HG03575 (cell line): ENCODE measurements around the gene ADI1.

Source experiments
- ATAC-seq: cut with Tn5 transposase; IDR thresholded peaks from one replicate; pipeline ENCODE4 v1.9.1; 2021; ENCODE audit not compliant: unreplicated experiment, insufficient number of reproducible peaks, low FRiP score; ENCODE audit errors: extremely low read depth

Gene ADI1

DNA sequence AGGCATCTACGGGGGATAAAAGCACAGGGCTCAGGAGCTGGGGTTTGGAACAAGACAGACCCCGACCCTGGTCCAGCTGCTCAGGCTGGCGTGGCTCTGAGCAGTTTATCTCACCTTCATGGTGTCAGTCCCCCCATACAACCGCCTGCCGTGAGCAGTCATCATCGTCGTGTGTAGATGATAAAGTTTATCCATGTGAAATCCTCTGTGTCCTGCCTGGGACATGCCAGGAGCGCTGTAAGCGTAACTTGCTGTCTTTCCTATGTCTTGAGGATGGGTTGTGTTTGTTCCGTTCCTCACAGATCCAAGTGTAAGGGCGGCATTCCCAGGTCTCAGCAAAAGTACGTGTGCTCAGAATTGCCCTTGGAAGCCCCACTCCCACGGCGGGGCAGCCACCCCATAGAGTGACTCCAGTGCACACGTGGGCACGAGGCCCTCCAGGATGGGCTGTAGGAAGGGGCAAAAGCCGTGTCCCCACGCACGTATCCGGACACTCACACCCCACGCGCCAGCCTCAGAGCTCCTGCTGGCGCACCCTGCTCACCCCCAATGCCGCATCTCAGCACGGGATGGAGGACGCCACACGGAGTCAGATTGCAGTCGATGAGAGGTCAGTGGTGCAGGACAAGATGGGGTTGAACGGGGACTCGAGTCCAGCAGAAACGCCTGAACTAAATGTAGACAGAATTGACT is 50.9 kb downstream of the ADI1 start:
- ATAC-seq: no peak

DNA sequence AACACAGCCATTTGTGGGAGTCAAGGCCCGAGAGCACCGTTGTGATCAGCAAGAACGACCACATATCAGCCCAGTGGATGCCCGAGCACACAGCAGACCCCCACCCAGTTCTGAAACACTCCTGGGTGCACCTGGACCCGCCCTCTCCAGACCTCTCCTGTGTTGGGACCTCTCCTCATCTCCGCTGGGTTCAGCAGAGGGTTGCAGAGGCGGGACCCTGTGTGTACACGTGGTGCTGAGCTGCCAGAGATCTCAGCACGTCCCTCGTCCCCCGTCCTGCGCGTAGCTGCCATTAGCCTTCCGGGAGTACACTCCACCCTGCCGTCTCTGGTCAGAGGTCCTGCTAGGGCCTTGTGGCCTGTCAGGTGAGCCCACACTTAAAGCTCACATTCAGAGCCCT is 51.7 kb downstream of the ADI1 start:
- ATAC-seq: no peak

DNA sequence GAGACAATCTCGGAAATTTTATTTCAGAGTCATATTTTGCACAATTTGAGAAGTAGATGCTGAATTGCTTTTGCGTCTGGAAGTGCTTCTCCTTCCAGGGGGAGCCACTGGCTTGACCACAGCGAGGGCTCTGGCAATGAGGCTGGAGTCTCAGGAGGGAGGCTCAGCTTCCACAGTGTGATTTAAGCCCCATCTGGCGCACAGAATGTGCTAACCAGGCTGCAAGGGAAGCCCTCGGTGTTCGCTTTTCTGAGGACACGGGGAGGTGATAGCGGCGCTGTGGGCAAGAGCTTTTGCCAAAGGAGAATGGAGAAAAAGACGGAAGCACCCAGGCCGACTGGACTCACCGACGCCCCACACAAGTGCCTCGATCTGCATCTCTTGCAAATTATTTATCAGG is 52.4 kb downstream of the ADI1 start:
- ATAC-seq: no peak

DNA sequence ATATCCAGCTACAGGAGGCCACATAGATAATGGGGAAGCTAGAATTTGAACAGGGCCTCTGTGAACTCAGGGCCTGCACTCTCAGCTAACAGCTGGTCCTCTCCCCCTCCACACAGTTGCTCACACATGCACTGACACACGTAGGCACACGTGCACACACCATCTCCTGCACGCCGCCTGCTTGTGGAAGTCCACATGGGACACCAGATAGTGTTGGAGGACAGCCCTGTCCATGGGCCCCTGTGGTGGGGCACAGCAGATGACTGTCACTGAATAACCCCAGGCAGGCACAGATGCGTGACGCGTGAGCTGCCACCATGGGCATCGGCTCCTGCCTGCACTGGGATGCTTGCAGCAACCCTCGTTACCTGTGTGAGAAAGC is 52.9 kb downstream of the ADI1 start:
- no peak for ATAC-seq

DNA sequence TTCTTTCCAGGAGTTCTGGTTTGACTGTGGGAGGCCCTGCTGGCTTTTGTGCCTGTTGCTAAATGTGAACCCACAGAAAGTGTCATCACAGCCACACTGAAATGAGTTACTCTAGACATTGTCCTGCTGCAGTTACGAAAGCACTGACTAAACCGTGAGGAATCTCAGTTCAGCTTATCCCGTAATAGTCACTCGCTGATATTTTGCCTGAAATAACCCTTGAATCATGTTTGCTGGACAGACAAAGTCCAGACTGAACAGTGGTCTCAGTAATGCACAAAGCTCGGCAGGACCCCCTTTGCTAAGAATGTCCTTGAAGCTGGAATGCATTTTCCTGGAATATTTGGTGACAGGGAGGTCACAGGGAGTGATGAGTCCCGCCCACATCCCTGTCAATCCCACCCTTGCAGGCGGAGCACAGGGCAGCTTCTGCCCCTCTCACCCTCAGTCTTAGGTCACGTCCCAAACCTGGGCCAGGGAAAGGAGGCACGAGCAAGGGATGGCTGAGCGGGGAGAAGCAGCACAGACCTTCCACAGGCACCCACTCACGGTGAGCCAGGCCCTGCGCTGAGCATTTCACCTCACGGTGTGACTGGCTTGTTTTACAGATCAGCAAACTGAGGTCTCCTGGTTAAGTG is 53.4 kb downstream of the ADI1 start:
- ATAC-seq: no peak

DNA sequence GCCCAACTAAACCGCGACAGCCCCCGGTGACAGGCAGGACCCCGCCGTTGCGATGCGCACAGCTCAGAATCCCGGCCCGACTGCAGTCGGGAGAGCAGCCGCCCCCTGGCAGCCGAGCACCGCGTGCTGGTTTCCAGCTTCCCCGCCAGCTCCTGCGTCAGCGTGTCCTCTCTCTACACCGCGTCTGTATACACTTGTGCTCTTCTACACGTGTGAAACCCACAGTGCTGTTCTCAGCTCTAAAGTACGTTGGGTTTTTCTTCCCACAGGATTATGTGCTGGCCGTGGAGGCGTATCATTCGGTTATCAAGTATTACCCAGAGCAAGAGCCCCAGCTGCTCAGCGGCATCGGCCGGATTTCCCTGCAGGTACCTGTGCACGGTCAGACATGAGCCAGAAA is 54.0 kb downstream of the ADI1 start:
- no peak for ATAC-seq

DNA sequence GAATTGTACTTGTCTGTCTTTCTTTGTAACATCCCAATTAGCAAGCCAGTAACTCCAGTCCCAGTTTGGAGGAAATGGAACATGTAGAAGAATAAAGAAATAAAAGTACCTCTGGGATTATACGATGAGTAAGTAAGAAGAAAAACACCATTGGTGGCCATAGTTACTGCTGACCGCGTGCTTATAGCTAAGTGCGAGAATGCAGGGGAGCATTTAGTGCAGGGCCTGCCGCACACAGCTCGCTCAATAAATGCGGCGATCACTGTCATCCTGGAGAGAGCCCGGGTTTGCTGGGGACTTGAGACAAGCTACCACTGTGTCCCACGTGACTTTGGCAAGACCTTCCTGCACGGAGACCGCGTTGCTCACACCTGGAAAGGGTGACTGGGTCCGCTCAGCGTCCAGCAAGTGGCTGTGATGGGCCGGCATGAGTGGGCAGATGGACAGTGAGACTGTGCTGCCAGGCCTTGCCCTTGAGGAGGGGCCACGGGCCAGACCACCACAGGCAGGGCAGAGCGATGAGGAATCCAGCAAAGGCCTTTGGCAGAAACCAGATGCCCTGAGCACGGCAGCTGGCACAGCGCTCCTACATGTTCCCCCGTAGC is 54.8 kb downstream of the ADI1 start:
- ATAC-seq: no peak

DNA sequence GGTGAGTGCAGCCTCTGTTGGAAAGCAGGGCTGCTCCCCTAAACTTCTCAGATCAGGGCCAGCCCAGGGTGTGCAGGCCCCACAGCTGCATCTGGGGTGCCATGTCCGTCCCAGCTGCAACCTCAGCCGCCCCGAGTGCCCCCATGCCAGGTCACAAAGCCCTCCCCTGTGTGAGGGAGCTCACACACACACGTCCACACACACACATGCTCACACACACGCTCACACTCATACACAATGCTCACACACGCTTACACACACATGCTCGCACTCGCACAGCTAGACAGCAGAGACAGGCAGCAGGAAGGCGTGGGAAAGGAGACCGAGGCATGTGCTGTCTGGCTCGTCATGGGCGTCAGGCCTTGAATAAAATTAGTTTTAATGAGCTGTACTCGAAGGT is 55.4 kb downstream of the ADI1 start:
- ATAC-seq: no peak

DNA sequence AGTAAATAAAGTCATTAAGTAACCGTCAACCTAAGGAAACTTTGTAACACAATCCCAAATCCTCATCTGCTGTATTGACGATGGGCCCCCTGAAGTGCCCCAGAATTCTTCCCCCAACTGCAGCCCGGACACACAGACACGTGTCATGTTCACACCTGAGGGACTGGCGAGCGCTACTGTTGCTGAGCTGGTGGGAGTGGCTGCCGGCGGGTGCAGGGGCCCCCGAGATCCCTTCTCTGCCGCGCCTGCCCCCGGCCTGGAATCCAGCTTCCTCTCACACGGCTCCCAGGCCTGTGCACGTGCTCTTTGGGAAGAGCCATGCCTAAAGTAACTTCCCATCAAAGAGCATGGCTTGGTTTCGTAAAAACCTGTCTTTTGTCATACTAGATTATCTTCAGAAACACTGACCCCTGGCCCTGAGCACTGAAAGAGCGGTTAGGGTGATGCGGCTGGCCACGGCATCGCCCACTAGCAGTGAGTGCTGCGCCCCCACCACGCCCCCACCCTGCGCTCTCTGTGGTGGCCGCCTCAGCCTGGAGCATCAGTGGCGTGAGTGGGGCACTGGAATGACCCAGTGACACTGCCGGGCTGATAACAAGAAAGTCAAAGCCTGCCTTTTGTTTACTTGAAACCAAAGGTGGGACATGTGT is 56.0 kb downstream of the ADI1 start:
- ATAC-seq: no peak

DNA sequence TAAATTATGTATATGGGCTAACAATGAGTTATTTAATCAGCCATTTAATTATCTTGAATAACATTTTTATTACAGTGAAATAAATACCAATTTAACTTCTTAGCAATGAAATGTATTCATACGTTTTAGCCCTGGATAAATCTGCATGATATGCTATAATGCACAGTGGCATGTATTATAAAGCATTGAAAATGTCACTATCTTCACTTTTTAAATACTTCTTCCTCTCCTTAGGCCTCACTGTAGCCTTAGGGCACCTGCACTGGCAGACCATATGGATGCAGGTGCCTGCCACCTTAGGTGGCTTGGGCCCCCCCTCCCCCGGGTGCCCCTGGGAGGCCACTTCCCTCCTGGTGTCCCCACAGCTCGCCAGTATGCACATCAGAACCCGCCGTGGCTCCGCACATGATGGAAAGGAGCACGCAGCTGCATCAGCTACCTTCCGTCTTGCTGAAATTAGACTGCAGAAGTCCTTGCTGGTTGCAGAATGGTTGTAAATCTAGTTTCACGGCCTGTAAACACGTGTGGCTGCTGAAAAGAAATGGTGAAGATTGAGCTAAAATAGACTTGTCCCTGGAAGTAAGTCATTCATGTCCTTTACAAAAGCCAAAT is 56.7 kb downstream of the ADI1 start:
- no peak for ATAC-seq

DNA sequence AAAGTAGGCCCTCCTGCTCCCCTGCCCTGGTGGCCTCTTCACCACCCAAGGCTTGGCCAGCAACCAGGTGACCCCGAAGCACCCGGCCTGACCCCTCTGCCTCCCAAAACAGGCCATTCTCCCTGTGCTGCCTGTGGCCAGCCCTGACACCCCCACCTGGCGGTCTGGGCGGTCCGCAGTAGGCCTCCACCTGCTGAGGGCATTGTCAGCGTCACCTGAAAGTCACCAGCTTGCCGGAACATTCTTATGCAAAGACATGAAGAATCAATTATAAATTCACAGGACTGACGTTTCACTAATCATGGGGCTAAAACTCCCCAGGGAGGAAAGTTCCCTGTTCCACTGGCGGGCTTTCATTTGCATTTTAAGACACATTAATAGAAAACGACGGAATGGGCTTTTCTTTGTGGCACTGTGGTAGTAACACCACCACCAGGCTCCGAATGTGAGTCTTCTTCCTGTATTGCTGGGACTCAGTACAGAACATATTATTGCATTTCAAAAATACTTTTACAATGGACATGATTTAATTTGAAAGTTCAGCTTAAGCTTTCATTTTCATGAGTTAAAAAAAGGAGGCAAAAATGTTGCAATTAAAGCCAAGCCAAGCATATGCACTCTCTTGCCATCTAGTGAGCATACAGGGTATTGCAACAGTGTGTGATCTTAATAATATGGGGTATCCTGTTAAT is 57.4 kb downstream of the ADI1 start:
- peak; percentile 48 for ATAC-seq

DNA sequence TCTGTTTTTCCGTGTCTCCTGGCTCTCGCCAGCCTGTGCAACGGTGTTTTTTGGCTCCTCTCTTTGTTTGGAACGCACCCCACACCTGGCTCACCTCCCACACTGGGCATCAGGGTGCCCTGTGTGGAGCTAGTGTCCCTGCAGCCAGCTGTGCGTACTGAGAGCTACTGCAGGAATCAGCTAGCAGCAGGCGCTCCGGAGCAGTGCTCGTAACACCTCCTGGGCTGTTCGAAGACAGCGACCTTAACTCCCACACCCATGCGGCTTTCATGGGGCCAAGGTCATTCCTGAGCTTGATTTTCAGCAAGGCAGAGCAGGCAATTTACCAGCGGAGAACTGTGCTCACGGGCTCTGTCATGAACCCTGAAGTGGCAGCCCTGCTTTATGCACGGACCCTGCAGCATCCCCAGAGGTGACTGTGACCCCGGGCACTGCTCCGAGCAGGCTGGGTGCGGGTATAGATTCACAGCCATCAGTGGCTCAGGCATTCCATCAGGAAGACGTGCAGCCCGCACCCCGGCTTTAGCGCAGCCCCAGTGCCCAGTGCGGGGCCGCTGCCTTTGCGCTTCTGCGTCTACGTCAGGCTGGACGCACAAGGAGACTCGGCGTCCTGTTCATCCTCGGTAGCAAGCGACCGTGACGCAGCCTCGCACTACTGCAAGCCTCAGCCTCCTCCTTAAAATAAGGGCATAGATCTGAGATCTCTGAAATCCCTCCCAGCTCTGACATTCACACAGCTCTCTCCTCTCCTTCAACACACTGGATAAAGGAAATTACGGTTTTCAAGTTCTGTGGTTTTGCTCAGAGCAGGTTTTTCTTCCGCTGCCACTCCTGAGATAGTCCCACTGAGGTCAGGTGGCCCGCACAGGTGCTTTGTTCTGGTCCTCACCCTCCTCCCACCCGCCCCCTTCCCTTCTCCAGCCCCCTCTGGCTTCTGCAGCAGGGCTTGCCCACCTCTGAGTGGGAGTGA is 58.2 kb downstream of the ADI1 start:
- no peak for ATAC-seq

DNA sequence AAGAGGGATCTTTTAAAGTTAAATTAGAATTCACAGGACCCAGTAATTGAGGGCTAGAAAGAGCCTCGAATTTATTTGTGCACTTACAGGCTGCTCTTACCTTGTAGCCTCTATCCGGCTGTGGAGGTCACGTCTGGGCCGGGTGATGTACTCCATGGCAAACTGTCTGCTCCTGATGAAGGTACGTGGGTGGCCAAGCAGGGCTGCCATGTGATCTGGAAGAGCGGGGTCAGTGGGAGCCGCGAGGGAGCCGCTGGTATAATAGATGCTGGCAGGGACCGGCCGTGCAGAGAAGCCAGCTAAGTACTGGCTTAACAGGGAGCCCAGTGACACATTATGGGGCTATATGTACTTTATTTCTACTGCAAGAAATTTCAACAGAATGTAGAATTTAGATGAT is 59.2 kb downstream of the ADI1 start:
- no peak for ATAC-seq

DNA sequence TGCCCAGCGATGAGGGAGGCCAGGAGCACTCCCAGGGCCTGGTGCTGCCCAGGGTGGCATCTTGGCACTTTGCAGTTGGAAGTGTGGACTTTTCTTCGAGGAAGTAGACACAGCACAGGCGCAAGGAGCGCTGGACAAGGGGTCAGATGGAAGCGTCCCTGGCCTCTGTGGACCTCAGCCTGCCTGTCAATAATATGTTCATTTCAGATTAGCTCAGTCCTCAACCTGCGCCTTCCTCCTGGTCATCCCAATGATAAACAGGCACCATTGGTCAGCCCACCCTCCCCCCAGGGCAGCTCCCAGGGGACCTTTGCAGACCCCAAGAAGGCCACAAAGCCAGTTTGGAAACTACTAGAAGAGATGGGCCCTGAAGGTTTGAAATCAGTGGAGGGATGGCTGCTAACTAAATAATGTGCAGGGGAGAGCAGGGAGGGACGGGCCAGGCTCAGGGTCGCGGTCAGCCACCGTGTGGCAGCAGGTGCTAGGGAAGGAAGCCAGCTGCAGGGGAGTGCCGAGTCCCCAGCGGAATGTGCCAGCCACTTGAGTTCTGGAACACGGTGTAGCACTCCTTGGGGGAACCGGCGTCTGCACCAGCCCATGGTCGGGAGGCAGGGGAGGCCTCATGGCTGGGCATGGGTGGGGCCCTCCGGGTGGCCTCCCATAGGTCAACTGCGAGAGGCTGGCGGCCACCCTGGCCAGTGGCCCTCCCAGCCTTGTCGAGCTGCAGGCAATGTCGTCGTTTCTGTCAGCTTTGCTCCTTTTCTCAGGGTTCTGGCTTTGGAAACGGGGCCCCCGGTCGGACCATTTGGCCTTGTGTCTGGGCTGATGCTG is 59.9 kb downstream of the ADI1 start:
- ATAC-seq: no peak

DNA sequence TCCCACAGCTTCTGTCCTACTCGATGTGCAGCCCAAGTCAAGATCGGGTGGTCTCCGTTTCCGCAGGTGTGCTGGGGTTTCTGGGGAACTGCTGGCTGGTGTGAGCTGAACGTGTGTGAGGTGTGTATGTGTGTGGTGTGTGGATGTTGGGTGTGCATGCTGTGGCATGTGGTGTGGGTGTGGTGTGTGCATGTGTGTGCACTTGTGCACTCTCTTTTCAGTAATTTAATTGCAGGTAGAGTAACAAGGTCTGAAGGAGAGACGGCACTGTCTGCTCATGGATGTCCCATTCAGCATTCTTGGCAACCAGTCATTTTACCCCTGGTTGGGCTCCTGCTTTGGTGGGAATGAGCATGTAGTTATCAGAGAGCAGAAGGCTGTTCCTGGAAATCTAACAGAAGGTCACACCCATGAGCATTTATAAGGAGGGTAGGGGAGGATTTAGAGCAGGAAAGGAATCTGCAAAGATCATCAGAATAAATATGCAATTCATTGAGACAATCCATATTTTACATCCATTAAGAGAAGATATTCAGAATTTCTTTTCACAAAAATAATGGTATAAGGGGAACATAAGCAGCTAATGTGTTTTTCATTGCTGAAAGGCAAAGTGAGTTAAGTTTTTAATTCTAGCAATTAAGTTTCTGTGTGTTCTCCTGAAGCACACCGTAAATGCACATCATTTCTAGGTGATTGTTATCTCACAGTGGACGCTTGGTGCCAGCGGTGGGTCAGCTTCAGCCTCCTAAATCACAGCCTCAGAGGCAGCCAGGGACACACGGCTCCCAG is 60.7 kb downstream of the ADI1 start:
- no peak for ATAC-seq

DNA sequence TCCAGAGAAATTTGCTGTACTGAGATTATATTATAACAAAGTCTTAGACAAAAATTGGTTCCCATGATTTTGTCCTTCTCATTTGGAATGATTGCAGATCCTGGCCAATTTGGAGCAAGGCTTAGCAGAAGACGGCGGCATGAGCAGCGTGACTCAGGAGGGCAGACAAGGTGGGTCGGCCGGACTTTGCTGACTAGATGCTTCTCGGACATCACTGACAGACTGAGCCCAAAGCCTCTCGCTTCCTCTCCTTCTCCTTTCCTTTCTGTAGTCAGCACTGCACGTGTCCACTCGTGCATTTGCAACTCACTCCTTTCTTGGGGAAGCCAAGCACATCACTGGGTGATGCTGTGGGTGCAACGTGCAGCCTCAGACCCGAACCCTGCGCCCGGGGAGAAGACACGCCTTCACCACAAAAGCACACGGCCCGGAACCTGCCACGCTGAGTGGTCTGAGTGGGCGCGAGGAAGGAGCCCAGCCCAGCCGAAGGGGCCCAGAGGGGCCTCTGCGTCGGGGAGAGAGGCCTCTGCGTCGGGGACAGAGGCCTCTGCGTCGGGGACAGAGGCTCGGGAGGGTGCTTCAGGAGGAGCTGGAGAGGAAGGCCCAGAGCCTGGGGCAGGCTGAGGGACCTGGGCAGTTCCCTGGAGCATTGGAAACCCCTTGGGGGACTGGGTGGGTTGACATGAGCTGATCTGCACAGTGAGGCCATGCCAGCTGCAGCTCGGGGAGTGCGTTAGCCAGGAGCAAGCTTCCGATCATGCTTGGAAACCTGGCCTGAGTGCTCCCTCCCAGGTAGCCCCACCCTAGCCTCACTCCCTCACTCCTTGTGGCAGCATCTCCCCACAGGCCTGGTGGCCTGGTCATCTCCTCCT is 61.6 kb downstream of the ADI1 start:
- ATAC-seq: no peak
